HG03457 (cell line): ENCODE data around the gene UBTD2.
"Not testable (repeated sequence)": the region's sequence is repeated elsewhere in the genome, so short reads cannot be mapped to it uniquely, and the experiment has no call there.

Experiments used
- ATAC-seq: cut with Tn5 transposase; IDR thresholded peaks from one replicate; pipeline ENCODE4 v1.9.1; 2021; ENCODE audit warnings: moderate number of reproducible peaks; ENCODE audit not compliant: unreplicated experiment

Gene UBTD2

GRCh38 chr5:172293054-172293744, 9.6 kb upstream of the UBTD2 start:
- ATAC-seq, result no peak

- not testable (repeated sequence) for ATAC-seq
These were observed 8.3 kb upstream of the UBTD2 start for GRCh38 chr5:172291837-172292236.

- ATAC-seq, result no peak
These were observed 4.9 kb upstream of the UBTD2 start for GRCh38 chr5:172288465-172288864.

DNA sequence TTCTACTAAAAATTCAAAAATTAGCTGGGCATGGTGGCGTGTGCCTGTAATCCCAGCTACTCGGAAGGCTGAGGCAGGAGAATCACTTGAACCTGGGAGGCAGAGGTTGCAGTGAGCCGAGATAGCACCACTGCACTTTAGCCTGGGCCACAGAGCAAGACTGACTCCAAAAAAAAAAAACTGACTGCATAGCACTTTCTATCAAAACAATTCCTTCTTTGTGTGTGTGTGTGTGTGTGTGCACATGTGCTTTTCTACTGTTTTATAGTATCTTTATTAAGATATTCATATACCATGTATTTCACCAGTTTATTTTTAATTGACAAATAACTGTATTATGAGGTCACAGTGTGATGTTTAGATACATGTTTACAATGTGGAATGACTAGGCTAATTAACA, 3.6 kb upstream of the UBTD2 start:
- not testable (repeated sequence) for ATAC-seq

GRCh38 chr5:172285226-172286143, 1.9 kb upstream of the UBTD2 start:
- no peak for ATAC-seq

- no peak for ATAC-seq
These were observed 1.0 kb upstream of the UBTD2 start for GRCh38 chr5:172284611-172284980.

DNA sequence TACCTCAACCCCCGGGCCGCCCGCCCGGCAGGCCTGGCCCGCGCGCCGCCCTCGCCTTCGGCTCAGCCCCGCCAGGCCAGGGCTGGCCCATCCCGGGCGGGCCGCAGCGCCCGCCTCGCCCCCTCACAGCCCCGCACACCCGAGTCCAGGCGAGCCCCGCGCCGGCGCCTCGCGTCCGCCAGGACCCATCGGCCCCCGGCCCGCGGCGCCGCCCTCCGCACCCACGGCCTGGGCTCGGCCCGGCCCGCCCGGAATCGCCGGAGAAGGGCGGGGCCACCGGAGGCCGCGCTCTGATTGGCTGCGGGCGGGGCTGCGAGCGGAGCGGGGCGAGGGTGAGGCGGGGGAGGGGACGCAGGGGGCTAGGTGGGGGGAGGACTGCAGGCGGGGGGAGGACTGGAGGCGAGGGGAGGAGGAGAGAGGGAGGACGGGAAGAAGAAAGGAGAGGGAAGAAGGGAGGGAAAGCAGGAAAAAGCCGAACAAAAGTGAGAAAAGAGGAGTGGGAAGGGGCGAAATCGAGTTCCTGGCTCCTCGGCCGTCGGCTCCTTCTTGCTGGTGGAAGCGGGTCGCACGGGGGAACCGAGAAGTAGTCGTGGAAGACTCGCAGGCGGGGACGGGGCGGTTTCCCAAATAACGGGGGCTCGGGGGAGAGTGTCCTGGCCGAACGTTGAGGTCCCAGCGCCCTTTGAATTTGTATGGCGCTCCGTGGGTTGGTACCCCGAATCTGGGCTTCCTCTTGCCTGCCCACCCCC, 472 bp upstream of the UBTD2 start:
- peak; percentile 74 for ATAC-seq

DNA sequence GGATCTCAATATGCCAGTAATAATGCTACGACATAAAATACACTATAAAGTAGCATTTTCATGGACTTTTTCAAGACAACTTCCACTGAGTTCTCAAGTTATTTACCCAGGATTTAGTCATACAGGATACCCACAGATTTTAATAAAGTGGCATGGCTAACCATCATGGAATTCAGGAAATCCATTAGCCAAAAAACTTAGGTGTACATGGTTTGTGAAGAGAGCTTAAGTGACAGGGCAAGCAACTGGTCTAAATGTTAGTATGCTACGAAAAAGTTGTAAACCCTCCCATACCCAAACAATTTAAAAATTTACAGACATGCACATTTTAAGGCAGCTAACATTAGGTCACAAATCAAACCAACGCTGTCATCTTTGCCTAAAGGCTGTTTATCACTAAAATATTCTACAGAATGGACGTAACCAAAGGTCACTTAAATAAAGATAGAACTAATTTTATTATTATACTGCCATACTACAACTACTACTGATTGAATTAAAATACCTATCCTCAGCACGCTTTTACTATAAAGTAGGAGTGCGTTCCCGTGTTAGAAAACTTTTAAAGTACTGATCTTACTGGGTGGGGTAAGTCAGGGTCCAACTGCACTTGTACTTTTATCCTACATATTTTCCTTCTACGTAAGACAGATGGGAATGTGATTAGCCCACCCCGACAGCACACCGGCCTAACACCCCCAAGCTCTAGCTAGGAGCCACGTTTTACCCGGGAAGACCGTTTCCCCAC, 1.1 kb downstream of the UBTD2 start:
- ATAC-seq, result no peak

- ATAC-seq, result no peak
These were observed 2.2 kb downstream of the UBTD2 start for GRCh38 chr5:172281346-172281745.

DNA sequence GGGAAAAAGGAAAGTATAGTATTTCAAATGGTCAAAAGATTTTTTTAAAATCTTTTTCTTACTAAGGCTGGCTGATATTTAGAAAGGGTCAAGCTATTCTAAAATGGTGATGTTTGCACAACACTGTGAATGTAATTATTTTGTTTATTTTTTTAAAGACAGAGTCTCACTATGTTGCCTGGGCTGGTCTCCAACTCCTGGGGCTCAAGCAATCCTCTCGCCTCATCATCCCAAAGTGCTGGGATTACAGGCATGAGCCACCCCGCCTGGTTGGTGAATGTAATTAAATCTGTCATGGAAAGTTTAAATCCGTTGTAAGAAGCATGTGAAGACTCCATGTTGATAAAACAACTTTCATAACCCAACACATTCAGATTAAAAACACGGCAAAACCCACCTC, 2.6 kb downstream of the UBTD2 start:
- no peak for ATAC-seq

GRCh38 chr5:172280317-172280716, 3.2 kb downstream of the UBTD2 start:
- no peak for ATAC-seq

- no peak for ATAC-seq
These were observed 5.2 kb downstream of the UBTD2 start for GRCh38 chr5:172278356-172278755.

GRCh38 chr5:172276214-172276613, 7.3 kb downstream of the UBTD2 start:
- no peak for ATAC-seq

- ATAC-seq, result no peak
These were observed 8.4 kb downstream of the UBTD2 start for GRCh38 chr5:172274951-172275753.

DNA sequence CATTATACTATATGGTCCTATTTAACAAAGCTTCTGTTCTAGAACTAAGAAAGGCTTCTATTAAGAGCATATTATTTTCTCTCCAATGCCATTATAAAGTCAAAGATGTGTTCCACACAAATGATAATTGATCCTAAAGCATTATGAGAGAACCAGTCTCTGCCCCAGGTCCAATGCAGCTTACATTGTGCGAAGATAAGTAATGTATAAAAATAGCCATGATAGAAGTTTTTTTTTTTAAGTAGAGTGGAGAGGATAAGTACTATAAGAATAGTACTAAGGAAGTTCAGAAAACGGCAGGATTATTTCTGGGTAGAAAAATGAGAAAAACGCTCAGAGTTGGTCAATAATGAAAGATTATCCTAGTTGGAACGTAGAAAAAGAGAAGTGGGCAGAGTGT, 15.6 kb downstream of the UBTD2 start:
- no peak for ATAC-seq

- ATAC-seq, result no peak
These were observed 16.9 kb downstream of the UBTD2 start for GRCh38 chr5:172266676-172267092.

DNA sequence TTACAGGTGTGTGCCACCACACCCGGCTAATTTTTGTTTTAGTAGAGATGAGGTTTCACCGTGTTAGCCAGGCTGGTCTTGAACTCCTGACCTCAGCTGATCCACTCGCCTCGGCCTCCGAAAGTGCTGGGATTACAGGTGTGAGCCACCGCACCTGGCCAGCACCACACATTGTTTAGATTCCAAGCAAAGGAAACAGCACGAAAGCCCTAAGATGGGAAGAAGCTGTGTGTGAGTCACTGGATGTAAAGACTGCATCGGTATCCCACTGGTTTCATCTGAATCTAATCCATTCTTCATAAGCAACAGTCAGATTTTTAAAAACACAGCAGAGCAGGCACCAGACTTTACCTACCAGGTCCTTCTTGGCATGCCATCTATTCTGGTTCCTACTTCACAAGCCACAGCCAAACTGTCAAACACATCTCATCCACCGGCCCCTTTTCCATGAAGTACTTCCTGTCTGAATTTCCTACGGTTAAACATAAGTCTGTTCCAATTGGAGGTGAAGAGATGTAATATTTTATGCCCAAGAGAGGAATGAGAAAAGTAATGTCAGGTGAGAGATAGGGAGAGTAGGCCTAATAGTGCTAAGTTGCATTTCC, 17.4 kb downstream of the UBTD2 start:
- ATAC-seq, result no peak

DNA sequence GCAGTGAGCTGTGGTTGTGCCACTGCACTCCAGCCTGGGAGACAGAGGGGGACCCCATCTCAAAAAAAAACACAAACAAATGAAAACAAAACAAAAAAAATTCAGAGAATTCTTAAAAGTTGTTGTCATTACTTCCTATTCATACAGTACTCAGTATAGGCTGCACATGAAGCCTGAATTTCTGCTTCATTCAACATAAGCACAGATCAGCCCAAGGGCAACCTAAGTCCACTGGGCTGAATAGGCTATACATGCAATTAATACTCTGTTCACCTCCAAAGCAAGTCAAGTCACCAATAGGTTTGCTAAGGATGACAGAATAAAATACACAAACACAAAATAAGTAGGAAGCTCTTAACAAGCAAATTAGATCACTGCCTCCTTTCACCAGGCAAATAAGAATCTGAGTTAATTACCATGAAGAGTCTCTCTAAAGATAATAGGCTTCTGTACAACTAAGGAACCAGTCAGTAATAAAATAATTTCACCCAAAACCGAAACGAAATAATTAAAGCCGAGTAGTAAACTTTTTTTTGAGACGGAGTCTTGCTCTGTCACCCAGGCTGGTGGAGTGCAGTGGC, 18.7 kb downstream of the UBTD2 start:
- no peak for ATAC-seq

DNA sequence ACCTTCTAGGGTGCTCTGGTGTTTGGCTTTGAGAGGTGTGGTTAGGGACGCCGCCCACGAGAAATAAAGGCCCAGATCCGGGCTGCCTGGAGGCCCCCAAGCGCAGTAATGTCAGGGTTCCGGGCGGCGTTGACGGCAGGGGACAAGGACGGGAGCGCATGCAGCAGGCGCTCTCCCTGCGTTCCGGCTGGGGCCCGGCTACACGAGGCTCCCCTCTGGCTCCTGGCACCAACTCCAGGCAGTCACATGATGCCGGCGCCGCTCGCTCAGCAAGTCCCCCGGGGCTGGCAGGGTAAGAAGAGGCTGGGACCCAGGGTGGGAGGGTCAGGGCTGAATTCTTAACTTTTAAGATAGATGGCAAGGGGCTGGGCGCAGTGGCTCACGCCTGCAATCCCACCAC, 28.1 kb downstream of the UBTD2 start:
- no peak for ATAC-seq
